Islet precursor cell (in vitro differentiated cells): ENCODE measurements around the gene CD34.
A peak's percentile ranks its signal among the peaks of the same experiment; 100 is the strongest.
"Not testable (repeated sequence)": the region's sequence is repeated elsewhere in the genome, so short reads cannot be mapped to it uniquely, and the experiment has no call there.

ENCODE experiments used
- DNase-seq: peaks from one replicate; pipeline ENCODE4 v3.0.0-alpha.2; 2018

Gene CD34

DNA sequence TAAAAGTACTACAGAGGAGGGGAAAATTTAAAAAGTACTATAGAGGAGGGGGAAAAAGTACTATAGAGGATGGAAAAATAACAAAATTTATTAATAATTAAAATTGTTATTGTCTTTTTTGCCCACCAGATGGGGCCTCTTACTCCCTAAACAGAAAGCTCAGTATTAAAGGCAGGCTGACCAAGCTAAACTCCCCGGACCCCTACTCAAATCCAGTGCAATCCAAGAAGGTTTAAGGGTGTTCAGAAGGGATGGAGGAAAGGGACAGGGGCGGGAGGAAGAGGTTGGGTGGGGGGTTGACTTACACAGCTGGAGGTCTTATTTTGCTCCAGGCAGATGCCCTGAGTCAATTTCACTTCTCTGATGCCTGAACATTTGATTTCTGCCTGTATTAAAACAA, 13.7 kb downstream of the CD34 start:
- DNase-seq: peak; percentile 22

DNA sequence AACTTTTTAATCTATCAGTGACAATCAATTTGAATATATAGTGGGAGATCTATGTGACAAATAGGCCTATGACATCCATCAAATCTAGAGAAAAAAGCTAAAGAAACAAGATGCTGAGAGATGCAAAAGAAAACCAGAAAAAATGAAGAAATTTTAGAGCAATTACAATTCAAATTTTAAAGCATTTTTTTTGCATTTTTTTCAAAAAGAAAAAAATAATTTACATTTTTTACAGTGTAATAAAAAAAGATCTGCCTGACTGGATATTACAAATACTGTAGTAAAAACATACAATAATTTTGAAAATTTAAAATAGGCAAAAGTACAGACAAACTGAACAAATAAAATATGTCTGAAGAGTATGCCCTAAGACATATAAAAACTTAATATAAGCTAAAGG, 14.4 kb downstream of the CD34 start:
- no peak for DNase-seq

DNA sequence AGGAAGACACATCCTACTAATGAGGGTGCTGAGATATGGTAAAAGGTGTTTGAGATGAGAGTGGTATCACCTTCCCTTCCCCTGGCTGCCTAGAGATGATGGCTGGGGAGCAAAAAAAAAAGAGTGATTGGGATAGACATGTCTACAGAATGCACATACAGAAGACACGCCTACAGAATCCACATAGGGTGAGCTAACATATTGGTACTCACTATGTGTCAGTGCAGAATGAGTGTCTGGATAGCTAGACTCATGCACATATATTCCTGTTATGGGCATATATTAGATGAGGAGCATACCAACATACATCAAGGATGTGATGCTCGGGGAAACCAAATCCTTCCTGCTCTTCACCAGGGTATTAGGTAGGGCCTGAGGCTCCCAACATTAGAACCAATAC, 16.2 kb downstream of the CD34 start:
- peak; percentile 4 for DNase-seq

DNA sequence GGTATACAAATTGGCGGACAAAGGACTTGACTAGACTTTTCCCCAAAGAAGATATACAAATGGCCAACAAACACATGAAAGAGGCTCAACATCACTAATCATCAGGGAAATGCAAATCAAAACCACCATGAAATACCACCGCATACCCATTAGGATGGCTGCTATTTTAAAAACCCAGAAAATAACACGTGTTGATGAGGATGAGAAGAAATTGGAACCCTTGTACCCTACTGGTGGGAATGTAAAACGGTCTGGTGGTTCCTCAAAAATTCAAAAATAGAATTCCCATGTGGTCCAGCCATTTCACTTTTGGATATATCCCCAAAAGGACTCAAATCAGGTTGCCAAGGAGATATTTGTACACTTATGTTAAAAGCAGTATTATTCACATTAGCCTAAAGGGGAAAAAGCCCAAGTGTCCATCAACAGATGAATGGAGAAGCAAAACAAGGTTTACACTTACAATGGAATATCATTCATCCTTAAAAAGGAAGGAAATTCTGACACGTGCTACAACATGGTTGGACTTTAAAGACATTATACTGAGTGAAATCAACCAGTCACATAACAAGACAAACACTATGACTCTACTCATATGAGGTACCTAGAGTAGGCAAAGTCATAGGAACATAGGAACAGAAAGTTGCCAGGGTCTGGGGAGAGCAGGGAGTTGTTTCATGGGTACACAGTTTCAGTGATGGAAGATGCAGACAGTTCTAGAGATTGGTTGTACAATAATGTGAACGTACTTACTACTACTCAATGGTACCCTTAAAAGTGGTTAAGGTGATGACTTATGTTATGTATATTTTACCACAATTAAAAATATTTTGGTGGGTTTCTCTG, 17.0 kb downstream of the CD34 start:
- DNase-seq: no peak

DNA sequence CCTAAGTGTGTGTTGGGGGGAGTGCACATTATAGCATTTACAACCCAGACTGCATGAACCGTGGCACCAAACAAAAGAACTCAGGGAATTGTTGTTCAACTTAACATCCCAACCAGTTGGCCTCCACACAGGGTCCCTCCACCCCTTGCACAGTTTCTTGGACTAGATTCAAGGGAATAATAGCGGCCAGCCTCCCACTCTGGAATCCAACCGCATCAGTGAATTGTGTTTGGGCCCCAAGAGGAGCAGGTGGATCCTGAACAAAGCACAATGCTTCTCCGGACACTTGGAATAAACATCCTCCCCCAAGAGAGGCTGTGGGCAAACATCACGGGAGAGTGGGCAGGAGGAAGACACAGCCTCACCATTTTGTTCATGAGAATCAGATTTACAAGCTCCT, 18.2 kb downstream of the CD34 start:
- DNase-seq: peak; percentile 18

DNA sequence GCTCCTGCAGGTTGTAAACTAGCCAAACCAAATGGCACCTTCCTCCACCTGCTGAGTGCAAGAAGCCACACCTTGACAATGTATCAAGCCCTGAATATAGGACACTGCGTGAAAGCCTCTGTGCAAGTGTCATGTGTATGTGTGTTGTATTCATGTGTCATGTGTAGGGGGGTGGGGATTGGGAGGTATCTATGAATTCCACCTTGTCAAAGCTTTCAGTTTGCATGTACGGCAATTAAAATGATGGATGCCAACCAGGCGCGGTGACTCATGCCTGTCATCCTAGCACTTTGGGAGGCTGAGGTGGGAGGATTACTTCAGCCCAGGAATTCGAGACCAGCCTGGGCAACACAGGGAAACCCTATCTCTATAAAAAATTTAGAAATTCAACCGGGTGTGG, 19.8 kb downstream of the CD34 start:
- DNase-seq: no peak

DNA sequence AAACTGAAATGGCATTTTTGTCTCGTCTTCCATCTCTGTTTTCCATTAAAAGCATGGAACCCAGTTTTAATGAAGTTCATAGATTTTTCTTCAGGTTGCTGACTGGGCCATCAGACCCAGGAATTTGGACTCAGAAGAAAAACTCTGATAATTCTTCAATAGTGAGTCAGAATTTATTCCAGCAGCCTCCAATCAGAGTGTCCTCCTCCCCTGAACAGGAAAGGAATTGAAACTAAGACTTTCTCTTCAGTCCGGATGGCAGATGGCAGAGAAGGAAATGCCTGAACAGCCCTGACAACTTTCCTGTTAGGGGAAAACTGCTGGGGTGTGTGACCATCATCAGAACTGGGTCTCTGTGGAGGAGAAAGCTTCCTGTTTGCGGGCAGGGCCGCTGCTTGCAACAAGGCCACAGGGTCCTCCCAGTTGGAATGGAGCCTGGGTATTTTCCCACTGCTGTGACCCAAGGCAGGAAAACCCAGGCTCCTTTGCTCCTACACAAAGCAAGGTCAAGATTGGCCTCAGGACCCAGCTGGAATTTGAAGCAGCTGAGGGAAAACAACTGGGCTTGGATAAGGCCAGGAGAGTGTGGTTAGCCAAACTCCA, 20.7 kb downstream of the CD34 start:
- DNase-seq: peak; percentile 66

DNA sequence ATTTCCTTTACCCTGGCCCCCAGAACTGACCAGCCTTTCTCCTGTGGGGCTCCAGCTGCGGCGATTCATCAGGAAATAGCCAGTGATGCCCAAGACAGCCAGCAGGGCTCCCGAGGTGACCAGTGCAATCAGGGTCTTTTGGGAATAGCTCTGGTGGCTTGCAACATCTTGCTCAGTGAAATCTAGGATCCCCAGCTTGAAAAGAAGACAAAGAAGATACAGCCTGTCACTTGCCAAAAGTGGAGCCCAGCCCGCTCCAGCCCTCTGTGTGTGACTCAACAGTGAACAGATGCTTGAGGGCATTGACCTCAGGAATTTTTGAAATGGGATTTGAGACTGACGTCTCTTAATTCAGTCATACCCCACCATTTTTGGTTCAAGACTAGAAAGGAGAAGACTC, 22.3 kb downstream of the CD34 start:
- no peak for DNase-seq

DNA sequence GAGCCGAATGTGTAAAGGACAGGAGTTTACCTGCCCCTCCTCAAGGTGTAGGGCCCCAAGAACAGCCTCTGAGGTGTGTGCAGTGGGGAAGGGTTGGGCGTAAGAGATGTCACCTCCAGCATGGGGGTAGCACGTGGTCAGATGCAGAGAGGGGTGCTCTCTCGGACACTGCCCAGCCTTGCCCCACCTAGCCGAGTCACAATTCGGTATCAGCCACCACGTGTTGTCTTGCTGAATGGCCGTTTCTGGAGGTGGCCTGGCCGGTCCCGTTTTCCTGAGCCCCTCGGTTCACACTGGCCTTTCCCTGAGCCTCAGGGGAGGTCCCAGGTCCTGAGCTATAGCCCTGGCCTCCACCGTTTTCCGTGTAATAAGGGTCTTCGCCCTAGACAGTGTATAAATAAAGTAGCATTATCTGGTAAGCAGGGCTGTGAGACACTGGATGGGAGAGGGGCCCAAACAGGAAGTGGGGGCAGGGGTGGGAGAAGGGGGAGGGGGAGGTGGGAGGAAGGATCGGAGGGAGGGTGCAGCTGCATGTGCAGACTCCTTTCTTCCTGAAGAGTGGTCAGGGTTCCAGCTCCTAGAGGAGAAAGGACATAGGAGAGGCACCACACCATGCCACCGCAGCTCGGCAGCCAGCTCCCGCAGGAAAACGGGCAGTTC, 23.3 kb downstream of the CD34 start:
- DNase-seq: no peak

DNA sequence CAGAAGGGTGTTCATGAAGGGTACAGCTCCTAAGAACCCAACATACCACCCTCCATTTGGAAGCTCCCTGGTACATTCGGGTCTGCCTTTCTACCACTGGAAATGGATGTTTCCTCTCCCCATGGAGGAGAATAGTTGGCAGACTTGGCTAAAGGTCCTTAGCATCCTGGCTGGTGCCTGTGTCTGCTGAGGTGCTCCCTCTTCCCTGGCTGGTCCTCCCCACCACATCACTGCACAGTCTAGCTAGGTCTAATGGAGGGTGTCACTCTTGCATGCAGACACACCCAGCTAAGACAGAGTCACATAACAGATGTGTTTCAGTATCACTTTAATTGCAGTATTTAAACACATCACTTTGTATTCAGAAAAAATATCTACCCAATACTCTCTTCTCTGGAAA, 24.7 kb downstream of the CD34 start:
- peak; percentile 14 for DNase-seq

DNA sequence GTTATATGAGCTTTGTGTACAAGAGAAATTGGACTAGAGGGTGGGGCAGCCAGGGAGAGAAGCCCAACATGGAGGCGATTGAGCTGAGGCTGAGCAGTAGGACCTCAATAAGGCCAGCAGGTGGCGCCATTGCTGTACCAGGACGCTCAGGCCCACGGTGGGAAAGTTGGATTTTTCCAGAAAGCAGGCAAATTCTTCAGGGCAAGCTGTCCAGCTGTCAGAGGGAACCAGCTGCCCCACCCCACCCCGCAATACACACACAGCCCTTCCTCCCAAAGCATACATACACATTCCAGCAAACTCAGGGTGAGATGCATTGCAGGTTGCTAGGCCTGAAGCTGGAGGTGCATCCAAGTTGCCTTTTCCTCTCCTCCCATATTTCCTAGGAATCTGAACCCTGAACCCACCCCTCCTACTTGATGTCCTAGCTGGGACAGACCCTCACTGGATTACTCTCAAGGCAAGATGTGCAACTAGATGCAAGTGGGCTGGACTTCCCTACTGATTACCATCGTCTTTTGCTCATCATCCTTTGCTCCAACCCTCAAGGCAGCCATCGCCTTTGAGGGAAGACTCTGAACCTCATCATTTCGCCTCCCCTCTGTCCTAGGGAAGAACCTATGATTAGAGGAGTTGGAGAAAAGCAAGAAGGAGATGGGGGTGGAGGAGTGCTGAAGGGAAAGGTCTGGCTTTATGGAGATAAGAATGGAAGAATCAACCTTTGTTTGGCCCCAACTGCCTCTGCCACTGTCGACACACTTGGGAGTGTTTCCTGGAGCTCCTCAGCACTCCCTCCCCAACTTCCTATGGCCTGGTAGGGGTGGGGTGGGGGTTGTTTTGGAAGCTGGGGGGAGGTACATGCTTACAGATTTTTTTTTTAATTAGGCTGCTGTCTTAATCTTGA, 25.5 kb downstream of the CD34 start:
- peak; percentile 82 for DNase-seq

DNA sequence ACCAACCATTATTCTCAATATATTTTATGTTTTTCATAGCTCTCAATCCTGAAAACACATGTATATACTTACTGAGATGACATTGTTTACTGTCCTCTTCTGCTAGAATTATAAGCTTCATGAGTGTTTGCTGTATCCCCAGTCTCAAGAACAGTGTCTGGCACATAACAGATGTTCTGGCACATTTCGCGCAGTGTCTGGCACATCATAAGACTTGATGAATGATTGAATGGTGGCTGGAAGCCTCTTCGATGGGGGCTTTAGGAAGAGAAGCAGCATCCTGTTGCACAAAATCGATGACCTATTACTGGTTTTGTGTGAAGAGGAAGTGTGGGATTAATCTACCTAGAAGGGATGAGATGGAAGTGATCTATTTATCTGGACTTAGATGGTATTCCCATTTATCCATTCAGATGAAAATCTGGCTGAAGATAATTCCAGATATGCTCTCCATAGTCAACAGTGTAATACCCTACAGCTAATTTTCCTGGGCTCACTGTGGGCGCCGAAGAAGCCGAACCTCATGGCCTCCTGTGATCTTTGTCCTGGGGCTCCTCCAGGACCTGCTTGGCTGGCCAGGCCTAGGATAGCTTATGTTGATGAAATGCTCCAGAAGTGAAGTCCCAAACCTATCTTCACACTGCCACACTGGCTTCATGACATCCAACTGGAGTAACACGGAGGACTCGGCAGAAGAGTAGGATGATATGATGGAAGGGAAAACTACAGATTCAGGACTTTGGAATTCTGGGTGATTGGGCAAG, 26.5 kb downstream of the CD34 start:
- DNase-seq: peak; percentile 12

DNA sequence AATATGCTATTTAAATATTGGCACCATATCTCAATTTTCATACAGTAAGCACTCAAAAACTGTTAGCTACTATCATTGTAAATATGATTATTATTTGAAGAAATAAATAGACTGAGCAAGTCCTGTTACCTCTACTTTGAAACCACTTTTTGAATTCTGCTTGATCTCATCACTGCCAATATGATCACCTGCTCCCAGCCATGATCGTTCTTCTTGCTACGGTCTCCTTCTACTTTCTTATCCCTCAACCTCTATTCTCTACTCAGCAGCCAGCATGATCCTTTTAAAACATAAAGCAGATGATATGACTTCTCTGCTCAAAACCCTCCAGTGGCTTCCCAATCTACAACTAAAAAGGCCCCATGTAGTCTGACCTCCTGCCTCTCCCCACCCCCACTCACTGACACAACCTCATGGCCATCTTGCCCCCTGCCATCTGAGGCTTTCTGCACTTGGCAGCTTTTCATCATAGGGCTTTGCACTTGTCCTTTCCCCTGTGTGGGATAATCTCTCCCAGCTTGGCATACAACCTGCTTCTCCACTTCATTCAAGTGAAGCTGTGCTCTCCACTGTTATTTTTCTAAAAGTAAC, 27.2 kb downstream of the CD34 start:
- DNase-seq: peak; percentile 10

DNA sequence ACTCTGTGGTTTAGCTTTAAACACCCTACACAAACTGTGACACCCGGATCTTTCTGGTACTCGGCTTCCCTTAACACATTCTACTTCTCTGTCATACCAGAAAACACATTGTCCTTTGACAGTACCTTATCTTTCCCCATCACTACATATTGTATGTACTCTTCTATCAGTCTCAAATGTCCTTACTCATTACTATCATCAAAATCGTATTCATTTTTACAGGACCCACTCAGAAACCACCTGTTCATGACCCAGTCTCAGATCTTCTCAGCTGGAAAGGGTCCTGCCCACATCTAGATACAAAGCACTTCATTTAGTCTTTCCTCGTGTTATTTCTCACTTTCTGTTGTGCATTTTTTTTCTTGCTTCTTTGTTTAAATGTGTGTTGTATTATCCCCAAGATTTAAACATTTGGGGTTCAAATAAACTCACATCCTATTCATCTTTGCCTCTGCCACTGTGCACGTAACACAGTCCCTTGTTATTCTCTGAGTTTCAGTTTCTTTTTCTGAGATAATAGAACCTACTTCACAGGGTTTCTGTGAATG, 27.7 kb downstream of the CD34 start:
- DNase-seq: no peak

DNA sequence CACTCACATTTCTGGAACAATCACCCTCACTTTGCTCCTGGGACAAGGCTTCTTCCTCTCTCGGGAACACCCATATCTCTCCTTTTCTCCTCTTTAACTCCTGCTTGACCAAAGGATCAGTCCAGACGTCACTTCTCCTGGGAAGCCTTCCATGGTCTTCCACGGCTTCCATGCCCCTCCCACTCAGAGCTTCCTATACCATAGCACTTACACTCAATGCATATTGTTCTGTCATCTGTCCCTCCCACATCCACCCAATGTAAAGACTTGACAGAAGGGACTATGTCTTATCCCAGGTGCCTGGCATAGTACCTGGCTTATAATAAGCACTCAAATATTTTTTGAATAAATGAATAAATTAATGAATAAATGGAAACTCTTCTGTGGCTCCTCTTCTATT, 28.2 kb downstream of the CD34 start:
- DNase-seq: peak; percentile 22

DNA sequence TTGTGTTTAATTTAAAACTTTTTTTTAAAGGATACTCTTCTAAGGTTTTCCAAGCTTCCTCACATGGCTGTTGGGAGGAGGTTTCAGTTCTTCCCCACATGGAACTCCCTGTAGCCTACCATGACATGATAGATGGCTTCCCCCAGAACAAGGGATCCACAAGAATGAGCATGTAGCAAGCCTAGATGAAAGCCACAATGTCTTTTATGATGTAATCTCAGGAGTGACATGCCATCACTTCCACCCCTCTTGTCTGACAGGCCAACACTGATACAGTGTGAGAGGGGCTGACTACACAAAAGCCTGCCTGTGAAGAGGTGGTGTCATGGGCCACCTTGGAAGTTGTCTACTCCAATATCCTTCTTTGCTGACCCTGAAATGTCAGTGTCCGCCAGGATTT, 32.0 kb downstream of the CD34 start:
- peak; percentile 23 for DNase-seq

DNA sequence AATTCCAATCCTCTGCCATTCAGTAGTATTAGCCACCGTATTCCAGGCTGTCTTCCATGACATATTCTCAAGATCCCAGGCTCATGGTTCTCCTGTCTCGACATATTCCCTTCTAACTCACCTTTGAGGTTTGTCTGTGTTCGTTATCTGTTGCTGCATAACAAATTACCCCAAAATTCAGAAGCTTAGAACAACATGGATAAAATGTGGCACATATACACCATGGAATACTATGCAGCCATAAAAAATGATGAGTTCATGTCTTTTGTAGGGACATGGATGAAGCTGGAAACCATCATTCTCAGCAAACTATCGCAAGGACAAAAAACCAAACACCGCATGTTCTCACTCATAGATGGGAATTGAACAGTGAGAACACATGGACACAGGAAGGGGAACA, 33.0 kb downstream of the CD34 start:
- not testable (repeated sequence) for DNase-seq

DNA sequence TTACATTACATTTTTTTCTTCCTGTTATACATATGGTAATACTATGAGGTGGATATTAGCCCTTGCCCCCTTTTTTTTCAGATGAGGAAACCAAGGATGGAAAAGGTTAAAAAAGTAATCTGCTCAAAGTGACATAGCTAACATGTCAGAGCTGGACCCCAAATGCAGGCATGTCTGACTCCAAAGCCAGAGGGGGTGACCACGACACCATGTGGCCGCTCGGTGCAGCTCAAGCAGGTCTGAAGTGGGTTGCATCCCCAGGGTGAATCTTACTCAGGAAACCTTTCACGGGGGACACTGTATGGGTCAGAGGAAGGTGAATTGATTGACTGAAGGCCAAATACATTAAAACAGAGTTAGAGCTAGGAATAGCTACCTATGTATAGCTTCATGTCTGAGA, 34.8 kb downstream of the CD34 start:
- peak; percentile 48 for DNase-seq

DNA sequence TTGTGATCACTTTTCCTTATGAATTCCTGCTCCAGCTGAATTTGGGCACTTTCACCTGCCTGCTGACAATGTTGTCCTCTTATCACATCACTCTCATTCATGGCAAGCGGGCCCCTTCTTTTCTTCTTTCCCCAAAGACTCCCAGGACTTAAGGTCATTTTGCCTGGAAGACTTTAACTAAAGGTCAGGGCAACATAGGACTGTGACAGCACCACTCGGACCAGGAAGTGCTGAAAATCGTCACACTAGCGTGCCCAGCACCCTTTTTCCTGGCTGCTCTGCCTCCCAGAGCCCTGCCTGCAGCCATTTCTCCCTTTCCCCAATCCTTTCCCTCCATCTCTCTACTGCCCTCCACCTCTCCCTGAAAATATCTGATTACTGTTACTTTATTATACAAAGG, 35.4 kb downstream of the CD34 start:
- DNase-seq: peak; percentile 30

DNA sequence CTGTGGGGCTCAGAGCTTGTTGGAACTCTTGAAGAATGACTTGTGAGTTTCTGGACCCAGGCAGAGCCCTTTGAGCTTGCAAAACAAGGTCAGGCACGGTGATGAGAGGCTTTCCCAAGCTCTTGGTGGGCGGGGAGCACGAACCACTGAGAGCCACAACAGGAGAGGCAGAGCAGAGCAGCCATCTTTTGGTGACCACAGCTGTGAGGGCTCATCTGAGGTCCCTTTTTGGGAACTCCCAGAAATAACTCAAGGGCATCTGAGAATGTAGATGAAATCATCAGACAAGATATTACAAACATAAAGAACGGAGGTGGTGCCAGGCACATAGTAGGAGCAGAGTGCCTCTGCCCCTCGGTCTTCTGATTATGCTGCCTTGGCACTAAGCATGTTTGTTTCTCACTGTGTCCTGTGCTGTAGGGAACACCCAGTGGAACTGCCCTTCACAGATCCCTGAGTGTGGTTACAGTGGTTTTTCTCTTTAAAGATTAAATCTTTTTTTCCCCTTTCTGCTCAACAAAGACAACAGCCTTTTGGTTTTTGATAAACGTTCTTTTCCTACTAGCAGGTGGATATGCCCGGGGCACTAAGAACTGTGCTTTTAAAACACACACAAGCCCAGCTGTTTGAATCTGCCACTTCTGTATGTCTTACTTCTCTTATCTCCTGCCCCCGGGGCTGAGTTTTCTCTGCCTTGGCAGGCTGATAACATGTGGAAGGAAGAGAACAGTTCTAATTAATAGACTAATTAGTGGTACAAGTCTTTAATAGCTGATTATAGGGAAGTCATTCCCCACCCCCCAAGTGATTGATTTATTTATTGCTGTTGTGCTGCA, 37.7 kb downstream of the CD34 start:
- peak; percentile 31 for DNase-seq

DNA sequence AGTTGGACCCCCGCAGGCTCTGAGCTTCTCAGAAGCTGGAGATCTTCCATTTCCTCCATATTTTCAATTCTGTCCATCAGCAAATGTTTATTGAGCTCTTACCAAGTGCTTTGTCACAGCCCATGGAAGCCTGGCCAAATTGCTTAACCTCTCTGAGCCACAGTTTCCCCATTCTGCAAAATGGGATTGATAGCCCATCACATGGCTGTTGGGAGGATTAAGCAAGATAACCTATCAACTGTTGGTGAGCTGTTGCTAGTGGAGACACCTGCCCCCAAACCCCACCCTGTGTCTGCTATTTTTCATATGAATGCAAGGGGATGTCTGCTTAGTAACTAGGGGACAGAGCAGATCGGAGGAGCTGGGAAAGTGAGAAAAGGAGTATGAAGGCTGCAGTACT, 38.3 kb downstream of the CD34 start:
- peak; percentile 17 for DNase-seq
